Ishikawa (cell line): ENCODE results near the gene PLCB1.

Experiments
- CEBPB ChIP-seq: IDR thresholded peaks from 2 replicates; pipeline ENCODE4 v1.6.1; 2012
- CREB1 ChIP-seq: IDR thresholded peaks from 2 replicates; pipeline ENCODE4 v1.6.1; 2012; ENCODE audit warnings: low read depth
- EGR1 ChIP-seq: IDR thresholded peaks from 2 replicates; pipeline ENCODE4 v1.6.1; 2012
- EP300 ChIP-seq: IDR thresholded peaks from 2 replicates; pipeline ENCODE4 v1.6.1; 2012; ENCODE audit warnings: borderline replicate concordance
- FOXM1 ChIP-seq: IDR thresholded peaks from 2 replicates; pipeline ENCODE4 v1.6.1; 2012; ENCODE audit warnings: low read depth, borderline replicate concordance
- MAX ChIP-seq: IDR thresholded peaks from 2 replicates; pipeline ENCODE4 v1.6.1; 2012
- NFIC ChIP-seq: IDR thresholded peaks from 2 replicates; pipeline ENCODE4 v1.6.1; 2012
- RAD21 ChIP-seq: IDR thresholded peaks from 2 replicates; pipeline ENCODE4 v1.6.1; 2012; ENCODE audit warnings: low read depth
- TAF1 ChIP-seq: IDR thresholded peaks from 2 replicates; pipeline ENCODE4 v1.6.1; 2012; ENCODE audit warnings: low read depth, mild to moderate bottlenecking
- TCF12 ChIP-seq: IDR thresholded peaks from 2 replicates; pipeline ENCODE4 v1.6.1; 2012; ENCODE audit warnings: low read depth
- TEAD4 ChIP-seq: IDR thresholded peaks from 2 replicates; pipeline ENCODE4 v1.6.1; 2012
- YY1 ChIP-seq: IDR thresholded peaks from 2 replicates; pipeline ENCODE4 v1.6.1; 2012; ENCODE audit warnings: low read depth
- ZBTB7A ChIP-seq: IDR thresholded peaks from 2 replicates; pipeline ENCODE4 v1.6.1; 2012; ENCODE audit warnings: low read depth
- TF ChIP-seq, protein P1 (sequence below): IDR thresholded peaks from 2 replicates; pipeline ENCODE4 v1.6.1; 2012; ENCODE audit warnings: low read depth, mild to moderate bottlenecking
- TF ChIP-seq, protein P2 (sequence below): IDR thresholded peaks from 2 replicates; pipeline ENCODE4 v1.6.1; 2012

The PLCB1 gene

GRCh38 chr20:8608470-8608869, 476.4 kb downstream of the PLCB1 start:
- TF ChIP-seq NFIC: no peak
- TF ChIP-seq FOXM1: no peak
- TF ChIP-seq EP300: no peak
- TF ChIP-seq ZBTB7A: no peak
- no peak for TF ChIP-seq MAX

DNA sequence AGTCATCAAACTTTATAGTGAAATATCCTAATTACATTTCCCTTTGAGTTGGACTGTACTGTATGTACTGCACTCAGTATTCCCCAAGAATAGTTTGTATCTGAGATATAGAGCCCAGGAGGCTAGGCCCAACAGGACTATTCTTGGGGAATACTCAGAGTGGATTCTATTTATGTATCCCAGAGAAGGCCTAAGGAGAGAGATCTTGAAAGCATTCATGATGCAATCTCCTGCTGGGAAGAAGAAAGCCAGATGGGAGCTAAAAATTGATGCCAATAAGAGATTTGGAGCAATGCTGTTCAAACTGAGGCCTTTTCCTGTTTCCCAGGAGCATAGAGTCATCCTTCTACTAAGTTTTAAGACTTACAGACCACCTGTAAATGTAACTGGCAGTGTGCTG, 484.7 kb downstream of the PLCB1 start:
- TF ChIP-seq YY1 (no peak), CEBPB (no peak), TAF1 (no peak), RAD21 (no peak), MAX (no peak), TCF12 (no peak), ZBTB7A (no peak)

- TF ChIP-seq TAF1 (no peak), TCF12 (no peak), FOXM1 (no peak), ZBTB7A (no peak), RAD21 (no peak), YY1 (no peak), TEAD4 (no peak), MAX (no peak), CEBPB (no peak), EP300 (no peak), EGR1 (no peak), CREB1 (no peak)
- TF ChIP-seq, protein P1, sequence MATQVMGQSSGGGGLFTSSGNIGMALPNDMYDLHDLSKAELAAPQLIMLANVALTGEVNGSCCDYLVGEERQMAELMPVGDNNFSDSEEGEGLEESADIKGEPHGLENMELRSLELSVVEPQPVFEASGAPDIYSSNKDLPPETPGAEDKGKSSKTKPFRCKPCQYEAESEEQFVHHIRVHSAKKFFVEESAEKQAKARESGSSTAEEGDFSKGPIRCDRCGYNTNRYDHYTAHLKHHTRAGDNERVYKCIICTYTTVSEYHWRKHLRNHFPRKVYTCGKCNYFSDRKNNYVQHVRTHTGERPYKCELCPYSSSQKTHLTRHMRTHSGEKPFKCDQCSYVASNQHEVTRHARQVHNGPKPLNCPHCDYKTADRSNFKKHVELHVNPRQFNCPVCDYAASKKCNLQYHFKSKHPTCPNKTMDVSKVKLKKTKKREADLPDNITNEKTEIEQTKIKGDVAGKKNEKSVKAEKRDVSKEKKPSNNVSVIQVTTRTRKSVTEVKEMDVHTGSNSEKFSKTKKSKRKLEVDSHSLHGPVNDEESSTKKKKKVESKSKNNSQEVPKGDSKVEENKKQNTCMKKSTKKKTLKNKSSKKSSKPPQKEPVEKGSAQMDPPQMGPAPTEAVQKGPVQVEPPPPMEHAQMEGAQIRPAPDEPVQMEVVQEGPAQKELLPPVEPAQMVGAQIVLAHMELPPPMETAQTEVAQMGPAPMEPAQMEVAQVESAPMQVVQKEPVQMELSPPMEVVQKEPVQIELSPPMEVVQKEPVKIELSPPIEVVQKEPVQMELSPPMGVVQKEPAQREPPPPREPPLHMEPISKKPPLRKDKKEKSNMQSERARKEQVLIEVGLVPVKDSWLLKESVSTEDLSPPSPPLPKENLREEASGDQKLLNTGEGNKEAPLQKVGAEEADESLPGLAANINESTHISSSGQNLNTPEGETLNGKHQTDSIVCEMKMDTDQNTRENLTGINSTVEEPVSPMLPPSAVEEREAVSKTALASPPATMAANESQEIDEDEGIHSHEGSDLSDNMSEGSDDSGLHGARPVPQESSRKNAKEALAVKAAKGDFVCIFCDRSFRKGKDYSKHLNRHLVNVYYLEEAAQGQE: no peak
Measured at GRCh38 chr20:8621001-8621400, 488.9 kb downstream of the PLCB1 start.

GRCh38 chr20:8624046-8624445, 492.0 kb downstream of the PLCB1 start:
- no peak for TF ChIP-seq CEBPB

DNA sequence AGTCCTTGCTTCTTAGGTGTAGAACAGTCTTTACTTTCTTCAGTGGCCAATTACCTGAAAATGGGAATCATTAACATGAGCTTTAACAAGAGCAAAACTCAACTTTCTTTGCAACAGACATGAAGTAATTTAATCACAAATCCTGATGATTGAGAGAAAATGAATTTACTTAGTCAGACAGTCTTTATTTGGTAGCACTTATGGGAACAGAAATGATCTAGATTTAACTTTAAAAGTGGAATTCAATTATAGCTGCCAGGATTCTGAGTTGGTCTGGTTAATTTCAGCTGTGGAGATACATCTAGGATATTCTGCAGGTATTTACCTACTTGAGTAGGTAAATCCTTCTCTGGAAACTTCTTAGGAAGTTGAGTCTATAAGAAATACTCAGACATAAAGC, 492.6 kb downstream of the PLCB1 start:
- no peak for TF ChIP-seq NFIC
- no peak for TF ChIP-seq TCF12
- no peak for TF ChIP-seq MAX
- TF ChIP-seq RAD21: no peak
- TF ChIP-seq, protein P1: no peak
- no peak for TF ChIP-seq YY1
- no peak for TF ChIP-seq CEBPB
- no peak for TF ChIP-seq FOXM1
- no peak for TF ChIP-seq EGR1
- TF ChIP-seq TEAD4: no peak
- TF ChIP-seq, protein P2, sequence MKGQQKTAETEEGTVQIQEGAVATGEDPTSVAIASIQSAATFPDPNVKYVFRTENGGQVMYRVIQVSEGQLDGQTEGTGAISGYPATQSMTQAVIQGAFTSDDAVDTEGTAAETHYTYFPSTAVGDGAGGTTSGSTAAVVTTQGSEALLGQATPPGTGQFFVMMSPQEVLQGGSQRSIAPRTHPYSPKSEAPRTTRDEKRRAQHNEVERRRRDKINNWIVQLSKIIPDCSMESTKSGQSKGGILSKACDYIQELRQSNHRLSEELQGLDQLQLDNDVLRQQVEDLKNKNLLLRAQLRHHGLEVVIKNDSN: no peak
- TF ChIP-seq EP300: no peak
- TF ChIP-seq TAF1: no peak
- no peak for TF ChIP-seq CREB1
- no peak for TF ChIP-seq ZBTB7A

DNA sequence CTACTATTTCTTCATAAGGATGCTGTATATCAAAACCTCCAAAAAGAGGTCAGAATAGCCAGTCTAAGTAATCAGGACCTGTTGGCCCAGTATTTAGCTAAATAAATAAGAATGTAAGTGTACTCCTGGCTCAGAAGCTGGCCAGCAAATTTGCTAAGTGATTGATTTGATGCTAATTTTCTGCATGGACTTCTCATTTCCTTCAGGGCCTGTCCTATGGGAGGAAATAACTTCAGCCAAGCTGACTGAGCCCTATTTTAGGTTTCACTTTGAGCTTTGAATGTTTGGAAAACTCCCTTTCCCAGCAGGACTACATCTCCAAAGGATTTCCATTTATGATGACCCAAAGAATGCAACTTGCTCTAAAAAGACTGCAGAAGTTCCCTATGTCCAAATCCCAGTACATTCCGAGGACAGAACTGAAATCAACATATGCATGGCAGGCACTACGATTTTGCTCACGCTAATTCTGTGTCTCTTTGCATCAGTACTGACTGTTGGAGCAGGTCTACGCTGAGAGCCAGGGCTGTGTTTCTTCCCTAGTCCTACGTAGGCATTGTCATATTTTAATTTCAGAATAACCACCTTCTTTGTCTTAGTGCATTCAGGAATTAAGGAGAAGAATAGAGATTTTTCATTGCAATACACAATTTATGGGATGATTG, 495.4 kb downstream of the PLCB1 start:
- TF ChIP-seq TEAD4 (no peak), MAX (no peak), CREB1 (no peak), CEBPB (no peak), FOXM1 (no peak), EGR1 (no peak)
- TF ChIP-seq, protein P2: no peak
